ENCODE data around the gene TBC1D22A.

Gene TBC1D22A

GRCh38 chr22:46925818-46926217, 163.4 kb downstream of the TBC1D22A start:
- Histone ChIP-seq H3K36me3 (ENCODE audit: control insufficient read depth in 2 of 2, insufficient read depth in 2 of 2, low read length in 2 of 2) (no peaks in the 10 kb centered on the region), H3K4me1 (ENCODE audit: control insufficient read depth, insufficient read depth, low read length) (no peaks in the 10 kb centered on the region), H3K9ac (ENCODE audit: low read length in 2 of 2) (no peak overlapping the region), H3K4me3 (ENCODE audit: low read length in 2 of 2) (no peak overlapping the region), H3K27me3 (ENCODE audit: control insufficient read depth in 1 of 2, insufficient read depth in 2 of 2, low read length in 2 of 2) (no peaks in the 10 kb centered on the region), H3K27ac (ENCODE audit: low read length) (no peak overlapping the region), H3K9me3 (ENCODE audit: control insufficient read depth in 2 of 2, low read length in 2 of 2) (peaks cover 3 to 6% of the 10 kb centered on the region in 2 donors)

GRCh38 chr22:46929046-46929709, 166.7 kb downstream of the TBC1D22A start:
- Histone ChIP-seq H3K27me3 (ENCODE audit: control insufficient read depth in 1 of 2, insufficient read depth in 2 of 2, low read length in 2 of 2) (no peaks in the 10 kb centered on the region), H3K9me3 (ENCODE audit: control insufficient read depth in 2 of 2, low read length in 2 of 2) (no peaks in the 10 kb centered on the region), H3K4me1 (ENCODE audit: control insufficient read depth, insufficient read depth, low read length) (no peaks in the 10 kb centered on the region), H3K36me3 (ENCODE audit: control insufficient read depth in 2 of 2, insufficient read depth in 2 of 2, low read length in 2 of 2) (peaks cover 0 to 3% of the 10 kb centered on the region in 2 donors), H3K9ac (ENCODE audit: low read length in 2 of 2) (no peak overlapping the region), H3K4me3 (ENCODE audit: low read length in 2 of 2) (no peak overlapping the region), H3K27ac (ENCODE audit: low read length) (no peak overlapping the region)

DNA sequence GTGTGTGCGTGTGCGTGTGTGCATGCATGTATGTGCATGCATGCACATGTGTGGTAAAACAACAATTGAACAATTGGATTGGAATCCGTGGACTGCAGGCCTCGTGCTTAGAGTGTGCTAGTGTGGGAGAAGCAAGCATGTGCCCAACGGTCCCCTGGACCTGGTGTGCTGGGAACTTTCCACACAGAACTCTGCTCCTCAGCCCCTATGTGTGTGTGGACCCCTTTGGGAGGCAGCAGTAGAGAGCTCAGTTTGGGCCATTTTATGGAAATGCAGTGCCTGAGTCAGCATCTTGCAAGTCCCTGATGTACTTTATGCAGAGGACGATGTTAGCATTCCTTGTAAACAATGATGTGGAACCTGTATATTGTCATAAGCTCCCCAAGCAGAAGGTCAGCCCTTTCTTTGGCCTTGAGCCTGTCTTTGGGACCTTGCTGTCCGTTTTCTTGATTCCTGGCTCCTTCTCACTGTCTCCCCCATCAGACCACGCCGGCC, 167.3 kb downstream of the TBC1D22A start:
- Histone ChIP-seq H3K4me3 (ENCODE audit: low read length in 2 of 2) (no peak overlapping the region), H3K27me3 (ENCODE audit: control insufficient read depth in 1 of 2, insufficient read depth in 2 of 2, low read length in 2 of 2) (no peaks in the 10 kb centered on the region), H3K27ac (ENCODE audit: low read length) (no peak overlapping the region), H3K9ac (ENCODE audit: low read length in 2 of 2) (no peak overlapping the region), H3K9me3 (ENCODE audit: control insufficient read depth in 2 of 2, low read length in 2 of 2) (no peaks in the 10 kb centered on the region), H3K4me1 (ENCODE audit: control insufficient read depth, insufficient read depth, low read length) (no peaks in the 10 kb centered on the region), H3K36me3 (ENCODE audit: control insufficient read depth in 2 of 2, insufficient read depth in 2 of 2, low read length in 2 of 2) (peaks cover 0 to 3% of the 10 kb centered on the region in 2 donors)

GRCh38 chr22:46931414-46931813, 169.0 kb downstream of the TBC1D22A start:
- Histone ChIP-seq H3K36me3 (ENCODE audit: control insufficient read depth in 2 of 2, insufficient read depth in 2 of 2, low read length in 2 of 2) (peaks cover 0 to 3% of the 10 kb centered on the region in 2 donors), H3K4me1 (ENCODE audit: control insufficient read depth, insufficient read depth, low read length) (no peaks in the 10 kb centered on the region), H3K9ac (ENCODE audit: low read length in 2 of 2) (no peak overlapping the region), H3K9me3 (ENCODE audit: control insufficient read depth in 2 of 2, low read length in 2 of 2) (no peaks in the 10 kb centered on the region), H3K27me3 (ENCODE audit: control insufficient read depth in 1 of 2, insufficient read depth in 2 of 2, low read length in 2 of 2) (no peaks in the 10 kb centered on the region), H3K27ac (ENCODE audit: low read length) (no peak overlapping the region), H3K4me3 (ENCODE audit: low read length in 2 of 2) (no peak overlapping the region)

- Histone ChIP-seq H3K4me3 (ENCODE audit: low read length in 2 of 2) (no peak overlapping the region), H3K4me1 (ENCODE audit: control insufficient read depth, insufficient read depth, low read length) (no peaks in the 10 kb centered on the region), H3K9me3 (ENCODE audit: control insufficient read depth in 2 of 2, low read length in 2 of 2) (no peaks in the 10 kb centered on the region), H3K36me3 (ENCODE audit: control insufficient read depth in 2 of 2, insufficient read depth in 2 of 2, low read length in 2 of 2) (peaks cover 0 to 3% of the 10 kb centered on the region in 2 donors), H3K27ac (ENCODE audit: low read length) (no peak overlapping the region), H3K27me3 (ENCODE audit: control insufficient read depth in 1 of 2, insufficient read depth in 2 of 2, low read length in 2 of 2) (no peaks in the 10 kb centered on the region), H3K9ac (ENCODE audit: low read length in 2 of 2) (no peak overlapping the region)
These were observed 169.4 kb downstream of the TBC1D22A start for GRCh38 chr22:46931881-46932280.

- H3K9ac ChIP-seq (ENCODE audit: low read length in 2 of 2): no peak overlapping the region
- H3K27me3 ChIP-seq (ENCODE audit: control insufficient read depth in 1 of 2, insufficient read depth in 2 of 2, low read length in 2 of 2): no peaks in the 10 kb centered on the region
- no peaks in the 10 kb centered on the region for H3K4me1 ChIP-seq (ENCODE audit: control insufficient read depth, insufficient read depth, low read length)
- H3K36me3 ChIP-seq (ENCODE audit: control insufficient read depth in 2 of 2, insufficient read depth in 2 of 2, low read length in 2 of 2): peaks cover 0 to 3% of the 10 kb centered on the region in 2 donors
- no peak overlapping the region for H3K27ac ChIP-seq (ENCODE audit: low read length)
- no peaks in the 10 kb centered on the region for H3K9me3 ChIP-seq (ENCODE audit: control insufficient read depth in 2 of 2, low read length in 2 of 2)
- no peak overlapping the region for H3K4me3 ChIP-seq (ENCODE audit: low read length in 2 of 2)
These were observed 170.8 kb downstream of the TBC1D22A start for GRCh38 chr22:46933040-46933930.

DNA sequence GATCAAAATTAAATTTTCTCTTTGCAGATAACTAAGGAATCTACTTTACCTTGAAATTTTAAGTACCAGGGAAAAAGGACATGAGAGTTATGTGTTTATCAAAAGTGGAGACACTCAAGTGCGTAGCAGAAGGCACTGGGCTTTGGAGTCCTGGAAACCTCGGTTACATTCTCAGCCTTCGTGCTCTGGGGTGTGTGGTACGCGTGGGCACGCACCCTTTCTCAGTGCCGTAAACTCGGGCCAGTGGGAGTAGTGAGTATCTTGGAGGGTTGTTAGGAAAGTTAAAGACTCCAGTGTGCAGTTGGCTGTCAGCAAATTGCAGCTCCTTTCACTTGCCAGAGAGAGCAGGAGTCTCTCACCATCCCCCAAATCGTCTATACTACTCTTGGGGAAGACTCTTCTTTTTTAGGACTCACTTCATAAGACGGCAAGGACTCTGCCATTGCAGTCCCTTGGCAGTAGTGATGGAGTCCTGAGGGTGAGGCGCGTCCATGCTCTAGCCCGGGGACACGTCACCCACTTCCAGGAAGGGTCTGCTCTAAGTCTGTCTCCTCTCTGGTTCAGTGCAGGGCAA, 171.8 kb downstream of the TBC1D22A start:
- Histone ChIP-seq H3K9me3 (ENCODE audit: control insufficient read depth in 2 of 2, low read length in 2 of 2) (no peaks in the 10 kb centered on the region), H3K27me3 (ENCODE audit: control insufficient read depth in 1 of 2, insufficient read depth in 2 of 2, low read length in 2 of 2) (no peaks in the 10 kb centered on the region), H3K4me3 (ENCODE audit: low read length in 2 of 2) (no peak overlapping the region), H3K27ac (ENCODE audit: low read length) (no peak overlapping the region), H3K36me3 (ENCODE audit: control insufficient read depth in 2 of 2, insufficient read depth in 2 of 2, low read length in 2 of 2) (peaks cover 0 to 3% of the 10 kb centered on the region in 2 donors), H3K9ac (ENCODE audit: low read length in 2 of 2) (no peak overlapping the region), H3K4me1 (ENCODE audit: control insufficient read depth, insufficient read depth, low read length) (no peaks in the 10 kb centered on the region)

DNA sequence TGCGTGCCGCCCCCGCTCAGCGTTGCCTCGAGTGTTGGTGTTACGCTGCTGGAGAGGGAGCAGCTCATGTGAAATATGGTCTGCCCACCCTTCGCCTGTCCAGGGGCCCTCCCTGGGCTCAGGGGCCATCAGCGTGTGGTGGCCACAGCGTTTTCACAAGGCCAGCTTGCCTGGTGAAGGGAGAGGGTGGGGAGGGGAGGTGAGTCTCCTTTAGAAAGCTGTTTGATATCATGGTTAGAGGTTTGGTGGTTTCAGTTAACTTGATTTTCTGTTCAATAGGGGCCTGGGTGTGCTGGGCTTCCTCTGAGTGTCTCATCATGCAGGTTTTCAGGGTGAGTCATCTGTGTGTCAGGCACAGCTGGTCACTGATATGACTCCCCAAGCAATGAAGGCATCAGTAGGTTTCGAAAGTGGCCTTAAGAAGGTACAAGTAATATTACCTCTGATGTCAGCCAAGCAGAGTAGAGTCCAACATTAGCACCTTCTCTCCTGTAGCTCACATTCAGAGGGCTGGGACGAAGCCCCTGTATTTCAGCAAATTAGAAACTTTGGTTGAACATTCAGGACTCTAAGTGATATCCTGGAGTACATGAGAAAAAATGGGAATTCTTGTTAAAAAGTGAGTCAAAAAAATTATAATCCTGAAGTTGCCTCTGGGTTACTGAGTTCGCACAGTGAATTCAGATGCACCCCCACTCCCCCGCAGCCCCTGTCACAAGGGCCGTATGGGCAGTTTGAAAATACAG, 172.5 kb downstream of the TBC1D22A start:
- H3K27me3 ChIP-seq (ENCODE audit: control insufficient read depth in 1 of 2, insufficient read depth in 2 of 2, low read length in 2 of 2): no peaks in the 10 kb centered on the region
- H3K4me3 ChIP-seq (ENCODE audit: low read length in 2 of 2): no peak overlapping the region
- peaks cover 0 to 3% of the 10 kb centered on the region in 2 donors for H3K36me3 ChIP-seq (ENCODE audit: control insufficient read depth in 2 of 2, insufficient read depth in 2 of 2, low read length in 2 of 2)
- no peak overlapping the region for H3K27ac ChIP-seq (ENCODE audit: low read length)
- H3K4me1 ChIP-seq (ENCODE audit: control insufficient read depth, insufficient read depth, low read length): no peaks in the 10 kb centered on the region
- no peaks in the 10 kb centered on the region for H3K9me3 ChIP-seq (ENCODE audit: control insufficient read depth in 2 of 2, low read length in 2 of 2)
- H3K9ac ChIP-seq (ENCODE audit: low read length in 2 of 2): no peak overlapping the region

GRCh38 chr22:46935506-46936377, 173.3 kb downstream of the TBC1D22A start:
- H3K9ac ChIP-seq (ENCODE audit: low read length in 2 of 2): no peak overlapping the region
- H3K4me3 ChIP-seq (ENCODE audit: low read length in 2 of 2): no peak overlapping the region
- no peaks in the 10 kb centered on the region for H3K4me1 ChIP-seq (ENCODE audit: control insufficient read depth, insufficient read depth, low read length)
- H3K27me3 ChIP-seq (ENCODE audit: control insufficient read depth in 1 of 2, insufficient read depth in 2 of 2, low read length in 2 of 2): no peaks in the 10 kb centered on the region
- no peak overlapping the region for H3K27ac ChIP-seq (ENCODE audit: low read length)
- H3K9me3 ChIP-seq (ENCODE audit: control insufficient read depth in 2 of 2, low read length in 2 of 2): no peaks in the 10 kb centered on the region
- peaks cover 0 to 3% of the 10 kb centered on the region in 2 donors for H3K36me3 ChIP-seq (ENCODE audit: control insufficient read depth in 2 of 2, insufficient read depth in 2 of 2, low read length in 2 of 2)
